ENCODE results near the gene TEKT5. TPM values are rescaled to one million over a fixed set of nuclear protein-coding genes. Genes with fewer than 3 reads are reported as not detected.

TEKT5 gene
- total RNA-seq, 1 donor from 2014 or later: not detected

Other genes starting within 250 kb of the TEKT5 start
- 110 TPM for gene EMP2, start 114.3 kb downstream of the TEKT5 start, total RNA-seq
- gene NUBP1, start 48.9 kb upstream of the TEKT5 start, total RNA-seq: 50.4 TPM
- 0.41 TPM for gene TVP23A, start 123.9 kb upstream of the TEKT5 start, total RNA-seq
- 11.0 TPM for gene CIITA, start 182.3 kb upstream of the TEKT5 start, total RNA-seq
- 121 TPM for gene DEXI, start 247.5 kb upstream of the TEKT5 start, total RNA-seq
- 23.0 TPM for gene CLEC16A, start 249.6 kb upstream of the TEKT5 start, total RNA-seq